HCT116 (cell line): ENCODE results near the gene JCHAIN. TPM values are rescaled to one million over a fixed set of nuclear protein-coding genes. Genes with fewer than 3 reads are reported as not detected.

Experiments
- ATAC-seq: fragments of 200-7000 bp; cut with Tn5 transposase; 2 replicates; pipeline ENCODE4 v1.9.1; 2020; ENCODE audit warnings: mild to moderate bottlenecking, moderate library complexity
- BruUV-seq: library from RNA; stranded (reverse); fragments of 400-500 nt; replicated peaks from 2 replicates; lab custom pipeline; 2021; lab: Mats Ljungman, UMichigan
- CTCF ChIA-PET: fragments of 300-600 bp; sonication (Branson Sonifier 250); formaldehyde crosslinking; loops from one replicate; lab custom pipeline; 2021; ENCODE audit warnings: antibody characterized with exemption; lab: Charles Lee
- POLR2A ChIA-PET: fragments of 300-600, 350-600 bp; sonication (Branson Sonifier 250); formaldehyde crosslinking; loops from one replicate; lab custom pipeline; 2021; ENCODE audit warnings: antibody characterized with exemption; lab: Charles Lee
- RAD21 ChIA-PET, 2 experiments: fragments of 300-600 bp; sonication (Branson Sonifier 250); formaldehyde crosslinking; loops; one replicate each; lab custom pipeline; 2023; ENCODE audit warnings: low total read pairs in 2 of 2; ENCODE audit not compliant: uncharacterized antibody in 2 of 2, unreplicated experiment in 2 of 2, low non-redundant PET in 1 of 2; lab: Charles Lee
- DNase-seq: peaks from one replicate; pipeline ENCODE4 v3.0.0-alpha.2; 2010; ENCODE audit warnings: low read depth, low spot score
- H2AFZ ChIP-seq: fragments of 200-600 bp; shearing (Covaris generic), sonication (generic); 2 replicates; pipeline ENCODE4 v1.6.1; 2017; ENCODE audit warnings: low read depth, mixed run types, mixed read lengths, antibody characterized with exemption, low read length; ENCODE audit not compliant: poor library complexity, severe bottlenecking
- H3K27ac ChIP-seq: 2 replicates; pipeline ENCODE4 v1.5.1; 2012; ENCODE audit warnings: low read depth, low read length
- H3K27me3 ChIP-seq: fragments of 200-600 bp; sonication (generic); 2 replicates; pipeline ENCODE4 v1.6.1; 2016; ENCODE audit warnings: mixed run types, low read length, mixed read lengths; ENCODE audit not compliant: insufficient read depth
- H3K36me3 ChIP-seq, 2 experiments: fragments of 200-500 bp in 1 of 2; fragments of 200-600 bp in 1 of 2; sonication (Bioruptor generic) in 1 of 2; sonication (generic) in 1 of 2; 2 replicates each; pipeline versions ENCODE4 v1.5.1 to v1.6.1; 2014 to 2016; ENCODE audit warnings: low read length in 2 of 2, inconsistent platforms in 1 of 2, mixed read lengths in 1 of 2, mixed run types in 1 of 2; ENCODE audit not compliant: insufficient read depth in 2 of 2, control insufficient read depth in 1 of 2
- H3K4me1 ChIP-seq, 2 experiments: fragments of 200-600 bp in 1 of 2; sonication (generic) in 1 of 2; 2 replicates each; pipeline versions ENCODE4 v1.5.1 to v1.6.1; 2012 to 2017; ENCODE audit warnings: low read length in 2 of 2, inconsistent platforms in 1 of 2, mild to moderate bottlenecking in 1 of 2, mixed read lengths in 1 of 2, mixed run types in 1 of 2, moderate library complexity in 1 of 2; ENCODE audit not compliant: insufficient read depth in 2 of 2, control insufficient read depth in 1 of 2
- H3K4me2 ChIP-seq: fragments of 200-600 bp; sonication (generic); 2 replicates; pipeline ENCODE4 v1.6.1; 2017; ENCODE audit warnings: mixed run types, low read length, mixed read lengths
- H3K4me3 ChIP-seq, 2 experiments: fragments of 200-600 bp in 1 of 2; sonication (generic) in 1 of 2; replicated peaks in 1 of 2; 2 replicates each; pipeline ENCODE4 v1.5.1; 2011 to 2016; ENCODE audit warnings: low read length in 2 of 2, control low read depth in 1 of 2, low read depth in 1 of 2, mild to moderate bottlenecking in 1 of 2, mixed read lengths in 1 of 2, mixed run types in 1 of 2
- H3K79me2 ChIP-seq: fragments of 200-600 bp; sonication (generic); 2 replicates; pipeline ENCODE4 v1.6.1; 2017; ENCODE audit warnings: mild to moderate bottlenecking, mixed run types, low read length, moderate library complexity, mixed read lengths; ENCODE audit not compliant: insufficient read depth
- H3K9ac ChIP-seq: fragments of 200-600 bp; sonication (generic); 2 replicates; pipeline ENCODE4 v1.6.1; 2016; ENCODE audit warnings: low read length, mixed read lengths
- H3K9me2 ChIP-seq: fragments of 200-600 bp; sonication (generic), shearing (Covaris generic); 2 replicates; pipeline ENCODE4 v1.6.1; 2017; ENCODE audit warnings: mixed run types, mild to moderate bottlenecking, moderate library complexity; ENCODE audit not compliant: insufficient read depth
- H3K9me3 ChIP-seq, 2 experiments: fragments of 200-500 bp in 1 of 2; fragments of 200-600 bp in 1 of 2; sonication (Bioruptor generic) in 1 of 2; sonication (generic) in 1 of 2; 2 replicates each; pipeline ENCODE4 v1.6.1; 2014 to 2017; ENCODE audit warnings: low read length in 2 of 2, mixed read lengths in 2 of 2, inconsistent platforms in 1 of 2, low read depth in 1 of 2, mild to moderate bottlenecking in 1 of 2, mixed run types in 1 of 2, moderate library complexity in 1 of 2; ENCODE audit not compliant: control insufficient read depth in 1 of 2, insufficient read depth in 1 of 2
- H4K20me1 ChIP-seq: fragments of 200-600 bp; sonication (generic), shearing (Covaris generic); 2 replicates; pipeline ENCODE4 v1.6.1; 2017; ENCODE audit warnings: mixed run types, mild to moderate bottlenecking, moderate library complexity; ENCODE audit not compliant: insufficient read depth
- ATF3 ChIP-seq: IDR thresholded peaks from 2 replicates; pipeline ENCODE4 v1.6.1; 2012
- CTCF ChIP-seq, 3 experiments: fragments of 200-600 bp in 1 of 3; sonication (generic) in 1 of 3; IDR thresholded peaks in 2 of 3; conservative IDR thresholded peaks in 1 of 3; 2 replicates each; pipeline ENCODE4 v1.5.1; 2012 to 2017; ENCODE audit warnings: low read depth in 2 of 3, low read length in 2 of 3, antibody characterized with exemption in 1 of 3, borderline replicate concordance in 1 of 3, control low read depth in 1 of 3, mild to moderate bottlenecking in 1 of 3, mixed read lengths in 1 of 3, mixed run types in 1 of 3, moderate library complexity in 1 of 3; ENCODE audit not compliant: insufficient read depth in 1 of 3
- EGR1 ChIP-seq: IDR thresholded peaks from 2 replicates; pipeline ENCODE4 v1.6.1; 2012; ENCODE audit warnings: low read depth
- ELF1 ChIP-seq: IDR thresholded peaks from 2 replicates; pipeline ENCODE4 v1.6.1; 2012; ENCODE audit warnings: low read depth, borderline replicate concordance
- EZH2 ChIP-seq: fragments of 200-600 bp; sonication (generic); IDR thresholded peaks from 2 replicates; pipeline ENCODE4 v1.6.1; 2017; ENCODE audit warnings: antibody characterized with exemption, mixed run types
- EZH2phosphoT487 ChIP-seq: fragments of 200-600 bp; IDR thresholded peaks from 2 replicates; pipeline ENCODE4 v1.6.1; 2018; ENCODE audit warnings: antibody characterized with exemption, borderline replicate concordance
- FOSL1 ChIP-seq: IDR thresholded peaks from 2 replicates; pipeline ENCODE4 v1.6.1; 2012; ENCODE audit warnings: low read depth
- POLR2A ChIP-seq: IDR thresholded peaks from 2 replicates; pipeline ENCODE4 v1.7.0; 2011; ENCODE audit warnings: borderline replicate concordance; ENCODE audit not compliant: insufficient read depth, insufficient read length; ENCODE audit errors: extremely low read depth
- RAD21 ChIP-seq: IDR thresholded peaks from 2 replicates; pipeline ENCODE4 v1.6.1; 2012; ENCODE audit warnings: low read depth, mild to moderate bottlenecking
- REST ChIP-seq: IDR thresholded peaks from 2 replicates; pipeline ENCODE4 v1.6.1; 2012; ENCODE audit warnings: low read depth
- SIN3A ChIP-seq: IDR thresholded peaks from 2 replicates; pipeline ENCODE4 v1.6.1; 2012; ENCODE audit warnings: low read depth
- SRF ChIP-seq: IDR thresholded peaks from 2 replicates; pipeline ENCODE4 v1.6.1; 2012; ENCODE audit warnings: low read depth
- TCF7L2 ChIP-seq: IDR thresholded peaks from 2 replicates; pipeline ENCODE4 v1.7.0; 2011; ENCODE audit warnings: borderline replicate concordance, inconsistent platforms; ENCODE audit not compliant: insufficient read depth, insufficient read length; ENCODE audit errors: extremely low read depth
- YY1 ChIP-seq: IDR thresholded peaks from 2 replicates; pipeline ENCODE4 v1.6.1; 2011; ENCODE audit warnings: low read length, low read depth, moderate library complexity, mild to moderate bottlenecking; ENCODE audit not compliant: insufficient replicate concordance; ENCODE audit errors: extremely low read depth
- ZBTB33 ChIP-seq: IDR thresholded peaks from 2 replicates; pipeline ENCODE4 v1.6.1; 2011; ENCODE audit warnings: mild to moderate bottlenecking, low read length, moderate library complexity; ENCODE audit not compliant: insufficient replicate concordance; ENCODE audit errors: extremely low read depth
- ZFX ChIP-seq: fragments of 450-650 bp; IDR thresholded peaks from 2 replicates; pipeline ENCODE4 v1.6.1; 2017
- intact Hi-C: fragments of 100-400 bp; cut with micrococcal nuclease; formaldehyde crosslinking; loops from 2 replicates; pipeline ENCODE4 v1.10.0; 2022
- total RNA-seq: library from RNA; stranded (reverse); gene quantifications from one replicate; pipeline ENCODE4 v1.2.1, GENCODE V29; 2021; ENCODE audit not compliant: unreplicated experiment

JCHAIN gene
- total RNA-seq, 1 experiment from 2014 or later: 0.79 TPM

- no peak for TF ChIP-seq ZBTB33
These were observed 34.3 kb downstream of the JCHAIN start (continued) for GRCh38 chr4:70632028-70632427.

- Histone ChIP-seq H3K27me3 (no peaks in the 10 kb centered on the region), H3K9me3 (no peaks in the 10 kb centered on the region), H3K36me3 (no peaks in the 10 kb centered on the region), H3K4me1 (peaks cover 12 to 21% of the 10 kb centered on the region in 2 experiments), H3K9ac (no peak overlapping the region), H3K27ac (no peak overlapping the region), H3K9me2 (no peaks in the 10 kb centered on the region), H3K4me3 (no peak overlapping the region), H2AFZ (peak overlapping the region; percentile 5), H4K20me1 (no peaks in the 10 kb centered on the region), H3K79me2 (no peaks in the 10 kb centered on the region), H3K4me2 (no peak overlapping the region)
- ChIA-PET POLR2A (no interaction called here), CTCF (interaction anchor here (1.1 kb wide), 1 partner anchor 22 kb away, joined by 3 read pairs; no protein-coding TSS in a partner anchor), RAD21 (no interaction called here)
- BruUV-seq: no TSS peak
- TF ChIP-seq TCF7L2 (no peak), EGR1 (no peak), EZH2 (no peak), ZFX (no peak), ELF1 (no peak), FOSL1 (no peak), POLR2A (no peak), CTCF (IDR thresholded peaks at IDR 0.05 in 2 of 3, conservative IDR thresholded peaks at IDR 0.05 in 1 of 3; ENCODE audit: borderline replicate concordance in 1 of 3, insufficient read depth in 1 of 3, low read depth in 2 of 3, low read length in 2 of 3) (no peak), SIN3A (no peak), SRF (no peak), EZH2phosphoT487 (no peak), RAD21 (no peak), YY1 (no peak), REST (no peak), ATF3 (no peak)
- DNase-seq (no peak), ATAC-seq (no peak)
- intact Hi-C loops: no loop called here
These were observed 36.1 kb downstream of the JCHAIN start for GRCh38 chr4:70630162-70630561.
